Prostate gland (tissue), 2 donors: ENCODE data around the gene ZNF827.

Experiments used
- POLR2A ChIP-seq: fragments of 450-650 bp; IDR thresholded peaks from one replicate; pipeline ENCODE4 v1.6.1; 2016; ENCODE audit warnings: antibody characterized with exemption, mild to moderate bottlenecking
- TF ChIP-seq, protein P1 (sequence below), 4 experiments: fragments of 200-600 bp in 2 of 4; fragments of 450-650 bp in 2 of 4; sonication (generic) in 2 of 4; IDR thresholded peaks; 1 replicate in 3 of 4; 2 replicates in 1 of 4; pipeline ENCODE4 v1.5.1; 2016 to 2019; ENCODE audit warnings: antibody characterized with exemption in 4 of 4, mild to moderate bottlenecking in 2 of 4, moderate library complexity in 2 of 4

DNA sequence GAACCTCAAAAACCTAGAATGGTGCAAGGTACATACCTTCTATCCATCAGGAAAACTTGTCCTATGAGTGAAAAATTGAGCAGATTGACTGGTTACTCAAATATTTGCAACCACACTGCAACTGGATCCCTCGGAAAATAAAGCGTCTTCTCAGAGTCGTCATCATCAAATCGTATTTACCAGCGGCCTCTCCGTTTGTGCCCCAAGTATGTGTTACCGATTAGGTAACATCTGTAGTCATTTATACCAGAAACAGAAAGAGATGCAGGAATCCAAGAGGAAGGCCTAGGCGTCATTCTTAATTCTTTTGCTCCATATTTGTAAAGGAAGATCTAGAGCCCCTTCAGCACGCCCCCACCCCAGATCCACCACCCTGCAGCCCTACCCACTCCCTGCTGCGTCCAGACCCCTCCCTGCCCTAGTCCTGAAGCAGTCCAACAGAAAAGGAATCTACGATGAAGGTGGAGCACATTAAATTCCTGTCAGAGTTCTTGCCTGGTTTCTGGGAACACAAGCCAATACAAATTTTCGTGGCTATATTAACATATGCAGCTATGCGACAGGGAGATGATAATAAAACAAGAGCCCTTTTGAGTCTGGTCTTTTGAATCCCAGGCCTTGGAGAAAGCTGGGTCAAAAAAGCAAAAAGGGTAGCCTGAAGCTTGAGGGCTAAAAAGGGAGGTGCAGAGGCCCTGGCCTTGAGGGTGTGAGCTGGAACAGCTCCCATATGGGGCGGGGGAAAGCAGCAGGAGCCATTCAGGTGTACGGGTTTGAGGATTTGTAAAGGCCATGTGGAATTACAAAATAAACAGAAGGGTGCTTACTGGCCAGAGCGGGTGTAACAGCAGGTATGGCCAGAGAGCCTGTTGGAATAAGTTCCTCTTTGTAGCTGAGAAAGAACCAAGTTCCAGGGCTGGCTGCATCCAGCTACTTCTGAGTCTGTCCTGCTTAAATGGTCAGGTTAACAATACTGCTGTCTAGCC lies 77.0 kb downstream of the ZNF827 start:
- TF ChIP-seq, protein P1, sequence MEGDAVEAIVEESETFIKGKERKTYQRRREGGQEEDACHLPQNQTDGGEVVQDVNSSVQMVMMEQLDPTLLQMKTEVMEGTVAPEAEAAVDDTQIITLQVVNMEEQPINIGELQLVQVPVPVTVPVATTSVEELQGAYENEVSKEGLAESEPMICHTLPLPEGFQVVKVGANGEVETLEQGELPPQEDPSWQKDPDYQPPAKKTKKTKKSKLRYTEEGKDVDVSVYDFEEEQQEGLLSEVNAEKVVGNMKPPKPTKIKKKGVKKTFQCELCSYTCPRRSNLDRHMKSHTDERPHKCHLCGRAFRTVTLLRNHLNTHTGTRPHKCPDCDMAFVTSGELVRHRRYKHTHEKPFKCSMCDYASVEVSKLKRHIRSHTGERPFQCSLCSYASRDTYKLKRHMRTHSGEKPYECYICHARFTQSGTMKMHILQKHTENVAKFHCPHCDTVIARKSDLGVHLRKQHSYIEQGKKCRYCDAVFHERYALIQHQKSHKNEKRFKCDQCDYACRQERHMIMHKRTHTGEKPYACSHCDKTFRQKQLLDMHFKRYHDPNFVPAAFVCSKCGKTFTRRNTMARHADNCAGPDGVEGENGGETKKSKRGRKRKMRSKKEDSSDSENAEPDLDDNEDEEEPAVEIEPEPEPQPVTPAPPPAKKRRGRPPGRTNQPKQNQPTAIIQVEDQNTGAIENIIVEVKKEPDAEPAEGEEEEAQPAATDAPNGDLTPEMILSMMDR (IDR thresholded peaks at IDR 0.05) = no peak
- TF ChIP-seq POLR2A = no peak
